ENCODE results near the gene KIAA0930. TPM values are rescaled to one million over a fixed set of nuclear protein-coding genes. Genes with fewer than 3 reads are reported as not detected.

KIAA0930 gene
- total RNA-seq, 1 experiment from 2014 or later, result 54.8 TPM

DNA sequence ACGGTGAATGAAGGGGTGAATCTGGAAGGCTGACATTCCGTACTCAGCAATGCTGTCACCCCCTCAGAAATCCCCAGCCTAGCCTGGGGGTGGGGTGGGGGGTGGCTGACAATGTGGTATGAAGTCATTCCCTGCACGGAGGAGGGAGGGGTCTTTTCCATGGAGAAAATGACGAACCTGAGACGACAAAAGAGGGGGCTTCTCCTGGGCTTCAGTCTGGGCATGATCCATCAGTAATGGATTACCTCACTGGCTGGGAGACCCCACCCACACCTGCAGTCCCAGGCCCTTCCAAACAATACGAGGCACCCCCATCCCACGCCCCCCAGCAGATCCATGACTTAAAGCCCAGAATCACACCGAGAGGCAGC, 1.0 kb downstream of the KIAA0930 start:
- peaks cover 14% of the 10 kb centered on the region for H3K4me1 ChIP-seq (ENCODE audit: insufficient read depth, low read length, poor library complexity, severe bottlenecking)
- ChIA-PET POLR2A (ENCODE audit: low non-redundant PET) (no interaction called here), CTCF (no interaction called here)
- no peaks in the 10 kb centered on the region for H3K36me3 ChIP-seq (ENCODE audit: insufficient read depth, low read length, poor library complexity, severe bottlenecking)
- TF ChIP-seq, protein P1, sequence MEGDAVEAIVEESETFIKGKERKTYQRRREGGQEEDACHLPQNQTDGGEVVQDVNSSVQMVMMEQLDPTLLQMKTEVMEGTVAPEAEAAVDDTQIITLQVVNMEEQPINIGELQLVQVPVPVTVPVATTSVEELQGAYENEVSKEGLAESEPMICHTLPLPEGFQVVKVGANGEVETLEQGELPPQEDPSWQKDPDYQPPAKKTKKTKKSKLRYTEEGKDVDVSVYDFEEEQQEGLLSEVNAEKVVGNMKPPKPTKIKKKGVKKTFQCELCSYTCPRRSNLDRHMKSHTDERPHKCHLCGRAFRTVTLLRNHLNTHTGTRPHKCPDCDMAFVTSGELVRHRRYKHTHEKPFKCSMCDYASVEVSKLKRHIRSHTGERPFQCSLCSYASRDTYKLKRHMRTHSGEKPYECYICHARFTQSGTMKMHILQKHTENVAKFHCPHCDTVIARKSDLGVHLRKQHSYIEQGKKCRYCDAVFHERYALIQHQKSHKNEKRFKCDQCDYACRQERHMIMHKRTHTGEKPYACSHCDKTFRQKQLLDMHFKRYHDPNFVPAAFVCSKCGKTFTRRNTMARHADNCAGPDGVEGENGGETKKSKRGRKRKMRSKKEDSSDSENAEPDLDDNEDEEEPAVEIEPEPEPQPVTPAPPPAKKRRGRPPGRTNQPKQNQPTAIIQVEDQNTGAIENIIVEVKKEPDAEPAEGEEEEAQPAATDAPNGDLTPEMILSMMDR (conservative IDR thresholded peaks at IDR 0.05; ENCODE audit: low read depth, low read length), result no peak
- no peak for TF ChIP-seq EZH2 (IDR thresholded peaks at IDR 0.05; ENCODE audit: borderline replicate concordance, low read depth, low read length, poor library complexity, severe bottlenecking)
- H3K27me3 ChIP-seq (replicated peaks; ENCODE audit: insufficient read depth, low read depth, low read length, poor library complexity), result no peaks in the 10 kb centered on the region
- H3K9me3 ChIP-seq (ENCODE audit: low read depth, low read length, poor library complexity, severe bottlenecking), result no peaks in the 10 kb centered on the region
- intact Hi-C loops (cut with micrococcal nuclease; ENCODE audit: unreplicated experiment), result no loop called here
- peak overlapping the region; percentile 79 for H3K4me3 ChIP-seq (ENCODE audit: low read depth, low read length, poor library complexity, severe bottlenecking)
- no peak for DNase-seq (ENCODE audit: low spot score)
- BruUV-seq (replicated peaks), result no TSS peak
- no peak overlapping the region for H3K27ac ChIP-seq (ENCODE audit: low read depth, low read length, poor library complexity, severe bottlenecking)

GRCh38 chr22:45238957-45239680, 1.6 kb downstream of the KIAA0930 start:
- ChIA-PET CTCF (no interaction called here), POLR2A (ENCODE audit: low non-redundant PET) (no interaction called here)
- no peak for TF ChIP-seq EZH2 (IDR thresholded peaks at IDR 0.05; ENCODE audit: borderline replicate concordance, low read depth, low read length, poor library complexity, severe bottlenecking)
- Histone ChIP-seq H3K27ac (ENCODE audit: low read depth, low read length, poor library complexity, severe bottlenecking) (no peak overlapping the region), H3K4me1 (ENCODE audit: insufficient read depth, low read length, poor library complexity, severe bottlenecking) (peaks cover 14% of the 10 kb centered on the region), H3K4me3 (ENCODE audit: low read depth, low read length, poor library complexity, severe bottlenecking) (peak overlapping the region; percentile 79), H3K9me3 (ENCODE audit: low read depth, low read length, poor library complexity, severe bottlenecking) (no peaks in the 10 kb centered on the region), H3K36me3 (ENCODE audit: insufficient read depth, low read length, poor library complexity, severe bottlenecking) (no peaks in the 10 kb centered on the region), H3K27me3 (replicated peaks; ENCODE audit: insufficient read depth, low read depth, low read length, poor library complexity) (no peaks in the 10 kb centered on the region)
- DNase-seq (ENCODE audit: low spot score), result peak; percentile 31
- BruUV-seq (replicated peaks), result TSS peak; percentile 36
- intact Hi-C loops (cut with micrococcal nuclease; ENCODE audit: unreplicated experiment), result no loop called here

DNA sequence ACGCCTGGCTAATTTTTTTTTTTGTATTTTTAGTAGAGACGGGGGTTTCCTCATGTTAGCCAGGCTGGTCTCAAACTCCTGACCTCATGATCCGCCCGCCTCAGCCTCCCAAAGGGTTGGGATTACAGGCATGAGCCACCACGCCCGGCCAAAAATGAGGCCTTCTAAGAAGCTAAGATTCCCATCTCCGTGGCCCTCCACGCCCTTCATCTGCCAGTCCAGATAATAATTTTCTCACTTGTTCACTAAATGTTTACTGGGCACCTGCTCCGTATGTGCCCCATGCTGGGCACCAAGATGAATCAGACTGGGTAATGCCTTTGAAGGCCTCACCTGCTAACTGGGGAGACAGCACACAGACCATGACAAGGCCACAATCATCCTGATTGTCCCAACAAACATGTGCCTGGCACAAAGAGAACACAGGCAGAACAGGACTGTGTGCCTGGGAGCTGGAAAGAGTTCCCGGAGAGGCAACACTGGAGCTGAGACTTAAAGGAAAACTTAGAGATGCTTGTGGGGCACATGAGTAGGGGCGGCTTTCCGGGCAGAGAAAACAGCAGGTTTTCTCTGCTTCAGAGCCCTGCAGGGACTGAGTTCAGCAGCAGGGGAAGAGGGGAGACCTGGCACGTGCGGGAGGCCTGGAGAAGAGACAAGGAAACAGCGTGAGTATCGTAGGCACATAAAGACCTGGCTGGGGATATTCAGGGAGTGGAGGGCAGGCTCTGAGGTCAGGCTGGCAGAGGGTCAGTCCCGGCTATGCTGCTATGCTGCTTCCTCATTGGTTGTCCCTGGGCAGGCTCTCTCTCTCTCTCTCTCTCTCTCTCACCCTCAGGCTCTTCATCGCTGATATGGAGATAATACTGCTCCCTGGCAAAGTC, 2.4 kb downstream of the KIAA0930 start:
- no peaks in the 10 kb centered on the region for H3K27me3 ChIP-seq (replicated peaks; ENCODE audit: insufficient read depth, low read depth, low read length, poor library complexity)
- H3K36me3 ChIP-seq (ENCODE audit: insufficient read depth, low read length, poor library complexity, severe bottlenecking), result no peaks in the 10 kb centered on the region
- no TSS peak for BruUV-seq (replicated peaks)
- ChIA-PET CTCF (no interaction called here), POLR2A (ENCODE audit: low non-redundant PET) (interaction anchor here (0.7 kb wide), 1 partner anchor 27 kb away, joined by 5 read pairs; no protein-coding TSS in a partner anchor)
- TF ChIP-seq, protein P1 (conservative IDR thresholded peaks at IDR 0.05; ENCODE audit: low read depth, low read length), result no peak
- no peak for TF ChIP-seq EZH2 (IDR thresholded peaks at IDR 0.05; ENCODE audit: borderline replicate concordance, low read depth, low read length, poor library complexity, severe bottlenecking)
- no peak overlapping the region for H3K27ac ChIP-seq (ENCODE audit: low read depth, low read length, poor library complexity, severe bottlenecking)
- H3K4me1 ChIP-seq (ENCODE audit: insufficient read depth, low read length, poor library complexity, severe bottlenecking), result peaks cover 14% of the 10 kb centered on the region
- intact Hi-C loops (cut with micrococcal nuclease; ENCODE audit: unreplicated experiment), result no loop called here
- no peak for DNase-seq (ENCODE audit: low spot score)
- H3K4me3 ChIP-seq (ENCODE audit: low read depth, low read length, poor library complexity, severe bottlenecking), result no peak overlapping the region
- H3K9me3 ChIP-seq (ENCODE audit: low read depth, low read length, poor library complexity, severe bottlenecking), result no peaks in the 10 kb centered on the region

Measured in A673 (cell line).